Common myeloid progenitor, CD34-positive (primary cell): Measurements from ENCODE around the gene C19orf73.
"Not testable (repeated sequence)": the region's sequence is repeated elsewhere in the genome, so short reads cannot be mapped to it uniquely, and the experiment has no call there.

Experiments used
- CTCF ChIA-PET: fragments of 350-600 bp; sonication (Branson Sonifier 250); formaldehyde crosslinking; loops from one replicate; lab custom pipeline; 2021; ENCODE audit warnings: antibody characterized with exemption; lab: Charles Lee
- POLR2A ChIA-PET: fragments of 350-600 bp; sonication (Branson Sonifier 250); formaldehyde crosslinking; loops from one replicate; lab custom pipeline; 2021; ENCODE audit warnings: antibody characterized with exemption; lab: Charles Lee
- DNase-seq, 3 donors: peaks; one replicate each; pipeline versions ENCODE4 v3.0.0 to v3.0.0-alpha.2; 2013
- H3K27ac ChIP-seq, 2 experiments: 1 replicate in 1 of 2; 2 replicates in 1 of 2; pipeline ENCODE4 v1.7.0; 2013; ENCODE audit warnings: inconsistent platforms in 2 of 2, low read length in 2 of 2, mild to moderate bottlenecking in 2 of 2, low read depth in 1 of 2, moderate library complexity in 1 of 2; ENCODE audit not compliant: severe bottlenecking in 2 of 2, insufficient read depth in 1 of 2, poor library complexity in 1 of 2
- H3K27me3 ChIP-seq, 5 experiments: replicated peaks in 2 of 5; 1 replicate in 3 of 5; 2 replicates in 2 of 5; pipeline versions ENCODE4 v1.6.1 to v1.7.0; 2013; ENCODE audit warnings: low read length in 4 of 5, mild to moderate bottlenecking in 2 of 5, moderate library complexity in 2 of 5, inconsistent platforms in 1 of 5; ENCODE audit not compliant: insufficient read depth in 5 of 5, control insufficient read depth in 4 of 5
- H3K36me3 ChIP-seq, 4 experiments: 1 replicate in 2 of 4; 2 replicates in 2 of 4; pipeline versions ENCODE4 v1.6.1 to v1.7.0; 2013; ENCODE audit warnings: low read length in 3 of 4, control low read depth in 1 of 4, mild to moderate bottlenecking in 1 of 4; ENCODE audit not compliant: control insufficient read depth in 4 of 4, insufficient read depth in 4 of 4
- H3K4me1 ChIP-seq, 4 experiments: 1 replicate in 3 of 4; 2 replicates in 1 of 4; pipeline versions ENCODE4 v1.6.1 to v1.7.1; 2013; ENCODE audit warnings: low read length in 3 of 4, mild to moderate bottlenecking in 3 of 4, control low read depth in 1 of 4, inconsistent platforms in 1 of 4, moderate library complexity in 1 of 4; ENCODE audit not compliant: control insufficient read depth in 4 of 4, insufficient read depth in 4 of 4; ENCODE audit errors: control extremely low read depth in 1 of 4
- H3K4me3 ChIP-seq, 7 experiments: 1 replicate in 4 of 7; 2 replicates in 3 of 7; pipeline versions ENCODE4 v1.5.1 to v1.7.0; 2013; ENCODE audit warnings: mild to moderate bottlenecking in 7 of 7, low read length in 6 of 7, moderate library complexity in 6 of 7, inconsistent platforms in 2 of 7, low read depth in 2 of 7, control low read depth in 1 of 7; ENCODE audit not compliant: insufficient read depth in 4 of 7, control insufficient read depth in 1 of 7; ENCODE audit errors: extremely low read depth in 1 of 7
- H3K9me3 ChIP-seq, 5 experiments: 1 replicate in 4 of 5; 2 replicates in 1 of 5; pipeline versions ENCODE4 v1.6.1 to v1.7.1; 2013; ENCODE audit warnings: low read length in 4 of 5, mild to moderate bottlenecking in 2 of 5, inconsistent platforms in 1 of 5, low read depth in 1 of 5, moderate library complexity in 1 of 5; ENCODE audit not compliant: control insufficient read depth in 4 of 5, insufficient read depth in 2 of 5; ENCODE audit errors: control extremely low read depth in 1 of 5
- WGBS: methylation state at CpG from one replicate; pipeline ENCODE4 v1.1.5; 2013; ENCODE audit not compliant: insufficient coverage; 5-methylcytosine and 5-hydroxymethylcytosine counted together

C19orf73 gene

GRCh38 chr19:49148784-49149651, 30.1 kb upstream of the C19orf73 start:
- Histone ChIP-seq H3K27ac (peak overlapping the region in 1 of 2 experiments; percentile 61), H3K9me3 (no peaks in the 10 kb centered on the region), H3K27me3 (peaks cover 0 to 25% (median 1%) of the 10 kb centered on the region in 5 experiments), H3K36me3 (no peaks in the 10 kb centered on the region), H3K4me3 (peak overlapping the region; percentile 45 to 77 (median 73)), H3K4me1 (peaks cover 2 to 50% (median 44%) of the 10 kb centered on the region in 4 experiments)
- ChIA-PET POLR2A (interaction anchor here (0.6 to 3.0 kb wide), 3 partner anchors 10 to 978 kb away, joined by 3 to 13 read pairs (median 4); partner anchors contain the start of gene LIN7B), CTCF (interaction anchor here (0.6 to 5.4 kb wide), 12 partner anchors 10 to 75 kb away, joined by 3 to 35 read pairs (median 4); no protein-coding TSS in a partner anchor)
- peak; percentile 88 to 93 (median 91) for DNase-seq
- 5% methylated on average over 43 of the region's 49 CpGs for WGBS

DNA sequence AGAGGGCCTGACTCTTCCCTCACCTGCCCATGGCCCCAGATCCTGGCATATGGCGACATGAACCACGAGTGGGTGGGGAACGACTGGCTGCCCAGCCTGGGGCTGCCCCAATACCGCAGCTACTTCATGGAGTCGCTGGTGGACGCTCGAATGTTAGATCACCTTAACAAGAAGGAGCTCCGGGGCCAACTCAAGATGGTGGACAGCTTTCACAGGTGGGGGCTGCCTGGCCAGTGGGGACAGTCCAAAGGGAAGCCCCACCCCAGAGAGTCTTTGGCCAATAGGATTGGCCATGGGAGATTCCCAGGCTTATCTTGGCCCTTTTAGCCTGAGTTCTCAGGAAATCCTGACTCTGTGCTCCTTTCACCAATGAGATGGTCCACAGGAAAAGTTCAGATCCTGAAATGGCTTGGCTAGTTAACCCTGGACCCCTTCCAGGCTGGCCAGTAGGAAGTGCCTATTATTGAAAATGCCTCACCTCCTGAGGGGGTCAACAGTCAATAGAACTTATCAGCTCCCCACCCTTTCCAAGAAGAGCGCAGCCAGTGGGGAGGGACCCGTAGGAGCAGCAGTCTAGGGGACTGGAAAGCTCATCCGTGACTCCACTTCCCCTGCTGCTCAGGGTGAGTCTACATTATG, 29.2 kb upstream of the C19orf73 start:
- H3K27ac ChIP-seq, result peak overlapping the region in 1 of 2 experiments; percentile 61
- peaks cover 0 to 25% (median 1%) of the 10 kb centered on the region in 5 experiments for H3K27me3 ChIP-seq
- no peak for DNase-seq
- peaks cover 2 to 50% (median 44%) of the 10 kb centered on the region in 4 experiments for H3K4me1 ChIP-seq
- no peak overlapping the region for H3K4me3 ChIP-seq
- POLR2A ChIA-PET, result interaction anchor here (1.7 kb wide), 1 partner anchor 9 kb away, joined by 4 read pairs; no protein-coding TSS in a partner anchor
- no peaks in the 10 kb centered on the region for H3K9me3 ChIP-seq
- CTCF ChIA-PET, result interaction anchor here (0.7 to 5.4 kb wide), 10 partner anchors 9 to 74 kb away, joined by 3 to 35 read pairs (median 6); partner anchors contain the start of gene LIN7B
- H3K36me3 ChIP-seq, result no peaks in the 10 kb centered on the region
- WGBS, result 94% methylated on average over 9 of the region's 11 CpGs

DNA sequence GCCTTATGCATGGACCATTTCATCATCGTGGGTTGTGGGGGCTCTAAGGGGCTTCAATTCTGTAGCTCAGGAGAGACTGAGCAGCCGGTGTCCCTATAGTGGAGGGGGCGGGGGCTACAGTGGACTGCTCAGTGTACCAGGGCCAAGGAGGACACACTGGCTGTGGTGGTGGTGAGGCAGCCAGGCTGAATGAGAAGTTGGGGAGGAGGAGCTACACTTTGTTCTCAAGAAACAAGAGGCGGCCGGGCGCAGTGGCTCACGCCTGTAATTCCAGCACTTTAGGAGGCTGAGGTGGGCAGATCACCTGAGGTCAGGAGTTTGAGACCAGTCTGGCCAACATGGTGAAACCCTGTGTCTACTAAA, 27.4 kb upstream of the C19orf73 start:
- DNase-seq, H3K9me3 ChIP-seq, H3K36me3 ChIP-seq, POLR2A ChIA-PET, H3K27ac ChIP-seq: not testable (repeated sequence)
- peaks cover 0 to 21% (median 1%) of the 10 kb centered on the region in 5 experiments for H3K27me3 ChIP-seq
- H3K4me3 ChIP-seq, result peak overlapping the region in 2 of 7 experiments; percentile 38 to 59
- CTCF ChIA-PET, result interaction anchor here (0.7 to 5.4 kb wide), 12 partner anchors 11 to 53 kb away, joined by 3 to 35 read pairs (median 8); partner anchors contain the start of genes LIN7B and PPFIA3
- WGBS, result 74% methylated on average over 7 of the region's 7 CpGs
- peaks cover 2 to 49% (median 44%) of the 10 kb centered on the region in 4 experiments for H3K4me1 ChIP-seq

- WGBS, result 16% methylated on average over 15 of the region's 30 CpGs
- ChIA-PET POLR2A (no interaction called here), CTCF (interaction anchor here (0.7 to 5.4 kb wide), 14 partner anchors 10 to 62 kb away, joined by 3 to 35 read pairs (median 6); partner anchors contain the start of genes LIN7B and PPFIA3)
- Histone ChIP-seq H3K9me3 (no peaks in the 10 kb centered on the region), H3K27ac (no peak overlapping the region), H3K36me3 (no peaks in the 10 kb centered on the region), H3K4me1 (peaks cover 2 to 43% (median 38%) of the 10 kb centered on the region in 4 experiments), H3K4me3 (peak overlapping the region in 3 of 7 experiments; percentile 16 to 59 (median 38)), H3K27me3 (peaks cover 0 to 16% (median 1%) of the 10 kb centered on the region in 5 experiments)
- DNase-seq, result peak; percentile 89 to 95 (median 95)
Measured at GRCh38 chr19:49145573-49146407, 26.8 kb upstream of the C19orf73 start.

DNA sequence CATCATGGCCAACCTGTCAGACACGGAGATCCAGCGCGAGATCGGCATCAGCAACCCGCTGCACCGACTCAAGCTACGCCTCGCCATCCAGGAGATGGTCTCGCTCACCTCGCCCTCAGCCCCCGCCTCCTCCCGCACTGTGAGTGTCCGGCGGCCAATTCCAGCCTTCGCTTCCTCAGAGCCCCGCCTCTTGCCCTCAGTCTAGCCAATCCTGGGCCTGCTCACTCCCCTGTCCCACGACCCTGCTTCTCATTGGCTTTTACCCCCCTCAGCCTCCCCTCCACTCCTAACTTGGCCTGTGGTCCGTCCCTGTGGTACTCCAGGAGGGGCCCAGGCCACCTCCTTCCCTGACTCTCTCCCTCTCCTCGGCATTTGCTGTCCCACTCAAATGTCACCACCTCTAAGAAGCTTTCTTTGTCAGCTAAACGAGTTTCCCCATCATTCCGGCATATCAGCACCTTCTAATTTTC, 24.0 kb upstream of the C19orf73 start:
- ChIA-PET POLR2A (interaction anchor here (1.0 to 1.5 kb wide), 2 partner anchors 15 to 29 kb away, joined by 3 to 4 read pairs; partner anchors contain the start of gene LIN7B), CTCF (interaction anchor here (0.7 kb wide), 1 partner anchor 15 kb away, joined by 4 read pairs; no protein-coding TSS in a partner anchor)
- Histone ChIP-seq H3K27ac (no peak overlapping the region), H3K4me3 (peak overlapping the region; percentile 23 to 84 (median 60)), H3K9me3 (no peaks in the 10 kb centered on the region), H3K27me3 (peaks cover 0 to 5% (median 0%) of the 10 kb centered on the region in 5 experiments), H3K4me1 (peaks cover 0 to 19% (median 14%) of the 10 kb centered on the region in 4 experiments), H3K36me3 (no peaks in the 10 kb centered on the region)
- peak; percentile 84 to 88 (median 88) for DNase-seq
- WGBS, result 4% methylated on average over 21 of the region's 21 CpGs

- Histone ChIP-seq H3K27ac (no peak overlapping the region), H3K36me3 (no peaks in the 10 kb centered on the region), H3K4me1 (peaks cover 0 to 19% (median 14%) of the 10 kb centered on the region in 4 experiments), H3K4me3 (no peak overlapping the region), H3K9me3 (no peaks in the 10 kb centered on the region), H3K27me3 (peaks cover 0 to 2% (median 0%) of the 10 kb centered on the region in 5 experiments)
- no peak for DNase-seq
- POLR2A ChIA-PET, result no interaction called here
- WGBS, result 74% methylated on average over 4 of the region's 6 CpGs
- CTCF ChIA-PET, result interaction anchor here (0.7 to 1.5 kb wide), 2 partner anchors 27 to 43 kb away, joined by 3 to 5 read pairs; no protein-coding TSS in a partner anchor
Measured at GRCh38 chr19:49141352-49141751, 22.4 kb upstream of the C19orf73 start.
